KOPT-K1 (cell line): ENCODE results near the gene RHOD.

Source experiments
- H3K27ac ChIP-seq: fragments of 200-600 bp; sonication (generic); 2 replicates; pipeline ENCODE4 v1.5.1; 2016; ENCODE audit warnings: antibody characterized with exemption, mild to moderate bottlenecking, low read depth, low read length; ENCODE audit not compliant: poor library complexity, severe bottlenecking
- H3K36me3 ChIP-seq: fragments of 200-600 bp; sonication (generic); 2 replicates; pipeline ENCODE4 v1.5.1; 2017; ENCODE audit warnings: antibody characterized with exemption, mild to moderate bottlenecking, low read length, moderate library complexity; ENCODE audit not compliant: insufficient read depth
- H3K9me3 ChIP-seq: fragments of 200-600 bp; sonication (generic); 2 replicates; pipeline ENCODE4 v1.5.1; 2017; ENCODE audit warnings: antibody characterized with exemption, low read length, mild to moderate bottlenecking; ENCODE audit not compliant: insufficient read depth, poor library complexity, severe bottlenecking

The RHOD gene

GRCh38 chr11:67026941-67027340, 29.7 kb upstream of the RHOD start:
- Histone ChIP-seq H3K27ac (no peak overlapping the region), H3K36me3 (no peaks in the 10 kb centered on the region), H3K9me3 (peaks cover 6% of the 10 kb centered on the region)

DNA sequence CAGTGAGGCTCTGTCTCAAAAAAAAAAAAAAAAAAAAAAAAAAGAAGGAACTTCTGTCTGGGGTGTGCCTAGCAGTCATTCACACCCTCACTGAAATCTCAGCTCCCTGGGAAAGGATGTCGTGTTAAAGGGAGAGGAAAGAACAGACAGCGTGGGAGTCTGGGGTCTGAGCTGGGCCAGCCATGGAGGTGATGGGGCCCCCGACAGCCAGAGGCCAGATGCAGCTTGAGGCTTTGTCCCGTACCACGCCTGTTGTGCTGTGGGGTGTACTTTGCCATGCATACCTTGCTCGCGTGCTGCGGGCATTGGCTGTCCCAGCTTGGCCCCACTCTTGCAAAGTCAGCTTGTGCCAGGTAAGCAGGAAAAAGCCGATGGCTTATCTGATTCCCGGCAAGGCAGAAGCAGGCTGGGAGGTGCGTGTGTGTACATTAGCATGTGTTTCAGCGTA, 29.1 kb upstream of the RHOD start:
- no peaks in the 10 kb centered on the region for H3K36me3 ChIP-seq
- H3K27ac ChIP-seq, result no peak overlapping the region
- peaks cover under 1% of the 10 kb centered on the region for H3K9me3 ChIP-seq

DNA sequence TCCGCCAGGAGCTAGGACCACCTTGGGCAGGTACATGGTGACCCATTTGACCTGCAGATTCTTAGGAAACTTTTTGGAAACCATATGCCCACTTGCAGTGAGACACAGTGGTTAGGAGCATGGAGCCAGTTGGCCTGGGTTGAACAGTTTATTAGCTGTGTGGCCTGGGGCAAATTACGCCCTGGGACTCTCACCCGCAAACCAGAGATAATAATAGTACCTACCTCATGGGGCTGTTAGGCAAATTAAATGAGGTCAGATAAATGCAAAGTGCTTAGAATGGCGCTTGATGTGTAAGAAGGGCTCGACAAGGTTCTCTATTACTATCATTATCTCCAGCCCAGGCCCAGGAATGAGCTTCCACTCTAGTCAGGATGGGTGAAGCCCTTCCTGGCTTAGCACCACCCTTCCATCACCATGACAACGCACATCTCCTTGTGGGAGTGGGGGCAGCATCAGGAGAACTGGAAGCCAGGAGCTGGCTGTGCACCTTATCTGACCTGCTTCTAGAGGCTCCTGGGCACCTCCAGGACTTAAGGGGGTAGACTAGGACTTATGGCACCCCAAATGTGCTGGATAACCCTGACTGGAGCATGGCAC, 28.6 kb upstream of the RHOD start:
- H3K36me3 ChIP-seq, result no peaks in the 10 kb centered on the region
- no peak overlapping the region for H3K27ac ChIP-seq
- H3K9me3 ChIP-seq, result no peaks in the 10 kb centered on the region

- H3K27ac ChIP-seq, result no peak overlapping the region
- no peaks in the 10 kb centered on the region for H3K36me3 ChIP-seq
- H3K9me3 ChIP-seq, result no peaks in the 10 kb centered on the region
Measured at GRCh38 chr11:67029146-67029545, 27.5 kb upstream of the RHOD start.

GRCh38 chr11:67030976-67031375, 25.7 kb upstream of the RHOD start:
- Histone ChIP-seq H3K36me3 (no peaks in the 10 kb centered on the region), H3K27ac (no peak overlapping the region), H3K9me3 (no peaks in the 10 kb centered on the region)

DNA sequence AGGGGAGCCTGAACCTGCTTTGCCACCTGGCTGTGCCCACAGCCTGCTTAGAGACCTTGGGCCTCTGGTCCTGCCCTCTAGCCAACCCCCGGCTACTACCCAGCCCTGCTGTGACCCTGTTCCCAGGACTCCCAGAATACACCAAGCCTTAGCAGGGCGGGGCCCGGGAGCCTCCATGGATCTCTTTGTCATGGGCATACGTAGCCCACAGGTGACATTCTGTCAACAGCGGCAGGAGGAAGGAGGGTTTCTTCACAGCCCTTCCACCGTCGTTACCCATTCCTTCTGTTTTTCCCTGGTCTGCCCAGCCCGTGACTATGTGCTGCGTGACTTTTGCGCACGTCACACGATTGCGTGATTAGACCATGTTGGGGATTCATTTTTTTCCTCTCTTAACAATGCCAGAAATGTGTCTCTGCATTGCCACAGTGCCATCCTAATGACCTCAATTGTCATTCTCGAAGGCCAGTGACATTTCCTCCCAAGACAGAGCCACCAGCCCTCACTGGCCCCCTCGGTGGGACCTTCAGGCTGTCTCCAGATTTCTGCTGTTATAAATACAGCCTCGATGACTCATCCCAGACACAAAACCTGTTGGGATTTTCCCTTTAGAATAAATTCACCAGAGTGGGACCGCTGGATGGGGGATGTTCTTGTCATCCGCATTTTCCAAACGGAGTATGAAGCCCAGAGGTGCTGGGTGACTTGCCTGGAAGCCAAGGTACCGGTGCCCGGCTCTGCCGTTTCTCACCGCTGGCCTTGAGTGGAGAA, 24.7 kb upstream of the RHOD start:
- Histone ChIP-seq H3K9me3 (no peaks in the 10 kb centered on the region), H3K27ac (no peak overlapping the region), H3K36me3 (no peaks in the 10 kb centered on the region)

DNA sequence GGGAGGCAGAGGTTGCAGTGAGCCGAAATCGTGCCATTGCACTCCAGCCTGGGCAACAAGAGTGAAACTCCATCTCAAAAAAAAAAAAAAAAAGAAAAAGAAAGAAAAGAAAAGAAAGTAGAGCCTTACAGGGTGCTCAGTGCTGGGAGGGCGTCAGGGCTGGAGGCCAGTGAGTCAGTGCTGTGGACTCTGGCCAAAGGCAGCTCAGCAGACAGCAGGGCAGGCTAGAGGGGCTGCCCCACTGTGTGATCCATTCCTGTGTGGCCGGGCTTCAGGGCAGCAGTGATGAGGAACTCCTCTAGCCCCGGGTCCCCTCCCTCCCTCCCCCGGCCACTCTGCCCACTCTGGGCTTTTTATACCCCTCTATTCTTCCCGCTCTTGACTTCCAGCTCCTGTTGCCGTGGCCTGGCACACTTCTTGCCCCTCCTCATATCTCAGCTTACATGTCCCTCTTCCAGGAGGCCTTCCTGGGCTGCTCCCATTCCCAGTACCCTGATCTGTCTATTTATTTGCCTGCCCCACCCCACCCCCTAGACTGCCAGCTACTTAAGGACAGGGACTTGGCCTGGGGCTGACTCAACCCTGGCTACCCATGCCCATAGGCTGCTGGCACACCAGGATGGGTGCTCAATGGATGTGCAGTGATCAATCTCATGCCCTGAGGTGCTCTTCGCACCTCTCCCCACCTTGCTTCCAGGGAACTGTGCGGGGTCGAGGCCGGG, 23.7 kb upstream of the RHOD start:
- Histone ChIP-seq H3K27ac (no peak overlapping the region), H3K36me3 (no peaks in the 10 kb centered on the region), H3K9me3 (no peaks in the 10 kb centered on the region)

DNA sequence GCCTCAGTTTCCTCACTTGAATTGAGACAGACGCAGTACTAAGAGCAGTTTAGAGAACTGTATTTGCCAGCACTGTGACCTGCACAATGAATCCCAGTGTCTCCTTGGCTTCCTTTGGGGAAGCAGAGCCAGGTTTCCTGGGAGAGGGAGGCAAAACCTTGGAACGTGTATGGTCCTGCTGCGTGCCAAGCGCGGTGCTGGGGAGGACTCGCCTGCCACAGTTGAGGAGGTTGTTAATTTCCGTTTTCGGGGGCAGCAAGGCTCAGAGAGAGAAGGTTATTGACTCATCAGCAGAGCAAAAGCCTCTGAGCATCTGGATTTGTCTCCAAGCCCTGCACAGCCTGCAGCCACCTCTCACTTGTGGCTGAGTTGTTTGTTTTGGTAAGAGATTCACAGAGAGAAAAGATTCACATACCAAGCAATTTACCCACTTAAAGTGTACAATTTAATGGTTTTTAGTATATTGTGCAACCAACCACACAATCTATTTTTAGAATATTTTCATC, 22.9 kb upstream of the RHOD start:
- Histone ChIP-seq H3K27ac (no peak overlapping the region), H3K9me3 (no peaks in the 10 kb centered on the region), H3K36me3 (no peaks in the 10 kb centered on the region)

- Histone ChIP-seq H3K36me3 (no peaks in the 10 kb centered on the region), H3K27ac (no peak overlapping the region), H3K9me3 (no peaks in the 10 kb centered on the region)
Measured at GRCh38 chr11:67034350-67034749, 22.3 kb upstream of the RHOD start.

- Histone ChIP-seq H3K36me3 (no peaks in the 10 kb centered on the region), H3K27ac (no peak overlapping the region), H3K9me3 (no peaks in the 10 kb centered on the region)
Measured at GRCh38 chr11:67040147-67040546, 16.5 kb upstream of the RHOD start.

DNA sequence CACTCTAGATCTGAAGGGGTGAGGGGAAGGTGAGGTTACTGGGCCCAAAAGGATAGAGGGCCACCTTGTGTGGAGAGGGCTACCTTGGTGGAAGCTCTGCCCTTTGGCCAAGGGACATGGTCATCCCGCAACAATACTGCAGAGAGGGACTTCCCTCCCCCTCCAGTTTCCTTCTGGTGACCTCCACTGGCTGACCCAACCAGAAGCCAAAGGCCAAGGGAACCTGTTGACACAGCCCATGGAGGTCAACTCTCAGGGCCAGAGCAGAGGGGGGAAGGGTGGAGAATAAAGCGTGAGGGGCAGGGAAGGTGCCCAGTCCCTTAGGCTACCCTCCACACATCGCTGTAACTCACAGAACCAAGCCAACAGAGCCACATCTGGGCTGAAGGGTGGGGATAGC, 15.0 kb upstream of the RHOD start:
- Histone ChIP-seq H3K36me3 (no peaks in the 10 kb centered on the region), H3K27ac (no peak overlapping the region)

GRCh38 chr11:67043572-67044349, 12.9 kb upstream of the RHOD start:
- Histone ChIP-seq H3K36me3 (no peaks in the 10 kb centered on the region), H3K27ac (no peak overlapping the region), H3K9me3 (no peaks in the 10 kb centered on the region)

More for the DNA sequence above, 15.0 kb upstream of the RHOD start:
- H3K9me3 ChIP-seq, result no peaks in the 10 kb centered on the region

GRCh38 chr11:67044496-67044895, 12.2 kb upstream of the RHOD start:
- Histone ChIP-seq H3K9me3 (no peaks in the 10 kb centered on the region), H3K36me3 (no peaks in the 10 kb centered on the region), H3K27ac (no peak overlapping the region)

- Histone ChIP-seq H3K27ac (no peak overlapping the region), H3K36me3 (no peaks in the 10 kb centered on the region), H3K9me3 (no peaks in the 10 kb centered on the region)
Measured at GRCh38 chr11:67045314-67045713, 11.3 kb upstream of the RHOD start.
